Stimulated activated CD8-positive, alpha-beta memory T cell treated with anti-CD3 and anti-CD28 coated beads, Interleukin-2, amount 100 ng/mL, for 1 hour (primary cell): ENCODE data around the gene CYFIP1.

Experiments used
- DNase-seq, 2 donors: peaks; one replicate each; pipeline ENCODE4 v3.0.0-alpha.2; 2020; ENCODE audit warnings: low read depth in 2 of 2

The CYFIP1 gene

DNA sequence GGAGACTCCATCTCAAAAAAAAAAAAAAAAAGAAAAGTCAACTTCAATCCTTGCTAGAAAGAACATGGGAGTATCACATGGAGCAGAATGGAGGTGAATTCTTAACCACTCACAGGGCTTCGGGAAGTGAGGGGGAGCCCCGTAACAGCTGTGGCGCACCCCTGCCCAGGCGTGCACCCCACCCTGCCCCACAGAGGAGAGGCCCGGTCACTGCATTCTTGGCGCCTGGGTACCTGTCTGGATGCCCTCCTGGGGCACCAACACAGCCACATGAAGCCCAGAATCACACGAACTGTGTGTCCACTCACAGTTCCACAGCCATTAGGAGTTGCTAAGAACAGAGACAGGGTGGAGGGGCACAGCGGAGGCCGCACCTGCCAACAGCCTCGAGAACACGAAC, 89.9 kb downstream of the CYFIP1 start:
- no peak for DNase-seq

DNA sequence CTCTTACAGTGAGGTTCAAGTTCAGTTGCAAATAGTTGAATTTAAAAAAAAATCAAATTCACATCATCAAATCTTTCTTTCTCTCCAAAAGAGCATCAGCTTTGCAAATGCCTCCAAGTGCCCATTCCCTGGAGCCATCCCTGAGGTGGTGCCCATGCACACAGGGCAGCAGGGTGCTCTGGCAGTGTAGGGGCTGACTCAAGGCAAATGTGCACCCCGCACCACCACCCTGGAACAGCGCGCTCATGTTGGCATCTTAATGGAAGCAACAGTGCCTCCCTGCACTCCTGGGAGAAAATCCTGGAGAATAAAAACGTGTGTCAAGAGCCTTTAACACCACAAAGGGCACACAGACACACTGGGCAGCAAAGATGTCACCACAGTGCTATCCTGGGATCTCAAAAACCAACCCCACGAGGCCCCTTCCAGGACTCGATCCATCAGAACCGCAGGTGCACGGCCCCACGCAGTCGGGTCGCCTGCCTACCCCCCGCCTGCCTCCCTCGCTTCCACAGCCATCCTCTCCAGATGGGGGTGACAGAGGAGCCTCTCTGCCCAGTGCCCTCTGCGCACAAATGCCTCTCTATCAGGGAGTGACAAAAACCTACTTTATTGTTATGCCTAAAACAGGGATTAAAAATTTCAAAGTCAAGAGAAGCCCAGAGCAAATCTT, 90.9 kb downstream of the CYFIP1 start:
- no peak for DNase-seq

DNA sequence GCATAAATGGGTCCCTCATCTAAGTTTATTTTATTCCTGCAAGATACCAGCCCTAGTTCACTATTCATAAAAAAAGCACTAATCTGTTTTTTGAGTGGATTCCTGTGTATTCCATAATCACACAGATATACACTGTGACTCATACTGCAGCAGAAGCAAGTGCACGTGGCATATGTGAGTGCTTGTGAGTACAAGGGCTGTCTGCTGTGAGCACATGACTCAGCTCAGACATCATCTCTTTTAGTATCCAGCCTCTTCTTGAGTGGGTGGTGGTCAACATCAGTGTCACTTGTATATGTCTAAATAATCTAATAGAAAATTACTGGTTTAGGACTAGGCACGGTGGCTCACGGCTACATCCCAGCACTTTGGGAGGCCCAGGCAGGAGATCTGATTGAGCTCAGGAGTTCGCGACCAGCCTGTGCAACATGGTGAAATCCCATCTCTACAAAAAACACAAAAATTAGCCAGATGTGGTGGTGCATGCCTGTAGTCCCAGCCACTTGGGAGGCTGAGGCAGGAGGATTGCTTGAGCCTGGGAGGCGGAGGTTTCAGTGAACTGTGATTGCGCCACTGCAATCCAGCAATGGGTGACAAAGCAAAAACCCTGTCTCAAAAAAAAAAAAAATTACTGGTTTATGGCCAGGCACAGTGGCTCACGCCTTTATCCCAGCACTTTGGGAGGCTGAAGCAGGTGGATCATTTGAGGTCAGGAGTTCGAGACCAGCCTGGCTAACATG, 91.9 kb downstream of the CYFIP1 start:
- no peak for DNase-seq

DNA sequence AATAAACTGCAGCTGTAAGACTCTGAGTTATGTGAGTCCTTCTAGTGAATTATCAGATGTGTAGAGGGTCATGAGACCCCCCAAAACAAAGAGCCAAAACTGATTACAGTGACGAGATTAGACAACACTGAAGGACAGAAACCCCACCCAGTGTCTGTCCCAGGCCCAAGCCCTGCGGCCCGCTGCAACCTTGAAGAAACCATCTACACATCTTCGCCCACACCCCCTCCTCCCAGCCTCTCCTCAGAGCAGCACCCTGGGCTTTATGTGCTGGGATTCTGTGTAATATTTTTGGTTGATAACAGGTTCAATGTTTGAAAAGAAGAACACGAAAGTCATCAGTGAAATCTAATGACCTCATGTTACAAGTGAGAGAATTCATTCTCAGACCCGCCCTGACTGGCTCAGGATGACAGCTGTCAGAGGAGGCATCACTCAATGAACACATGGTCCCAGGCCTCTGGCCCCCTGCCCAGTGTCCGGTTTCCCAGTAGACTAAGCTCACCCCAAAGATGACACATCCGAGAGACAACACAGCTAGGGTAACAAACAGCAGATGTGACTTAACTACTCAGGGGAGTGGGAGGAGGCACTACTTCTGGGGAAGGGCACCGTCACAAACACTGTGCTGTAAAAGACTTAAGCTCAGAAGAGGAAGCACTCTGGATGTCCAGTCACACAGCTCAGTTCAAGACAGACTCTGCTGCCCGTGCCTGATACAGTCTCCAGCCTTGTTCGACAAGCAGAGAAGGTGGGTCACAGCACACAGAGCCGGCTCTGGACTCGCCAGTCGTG, 92.8 kb downstream of the CYFIP1 start:
- no peak for DNase-seq

DNA sequence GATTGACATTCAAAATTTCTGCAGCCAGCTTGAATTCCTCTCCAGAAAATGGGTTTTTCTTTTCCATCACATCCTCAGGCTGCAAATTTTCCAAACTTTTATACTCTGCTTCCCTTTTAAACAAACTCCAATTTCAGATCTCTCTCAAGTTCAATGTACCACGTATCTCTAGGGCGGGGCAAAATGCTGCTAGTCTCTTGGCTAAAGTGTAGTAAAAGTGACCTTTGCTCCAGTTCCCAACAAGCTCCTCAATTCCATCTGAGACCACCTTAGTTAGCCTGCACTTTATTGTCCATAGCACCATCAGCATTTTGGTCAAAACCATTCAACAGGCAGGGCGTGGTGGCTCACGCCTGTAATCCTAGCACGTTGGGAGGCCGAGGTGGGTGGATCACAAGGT, 95.0 kb downstream of the CYFIP1 start:
- no peak for DNase-seq

DNA sequence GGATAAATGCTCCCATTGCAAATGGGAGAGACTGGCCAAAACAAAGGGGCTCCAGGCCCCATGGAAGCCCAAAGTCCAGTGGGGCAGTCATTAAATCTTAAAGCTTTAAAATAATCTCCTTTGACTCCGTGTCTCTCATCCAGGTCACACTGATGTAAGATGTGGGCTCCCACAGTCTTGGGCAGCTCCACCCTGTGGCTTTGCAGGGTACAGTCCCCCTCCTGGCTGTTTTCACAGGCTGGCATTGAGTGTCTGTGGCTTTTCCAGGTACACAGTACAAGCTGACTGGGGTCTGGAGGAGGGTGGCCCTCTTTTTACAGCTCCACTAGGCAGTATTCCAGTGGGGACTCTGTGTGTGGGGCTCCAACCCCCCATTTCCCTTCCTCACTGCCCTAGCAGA, 95.8 kb downstream of the CYFIP1 start:
- DNase-seq, result no peak

DNA sequence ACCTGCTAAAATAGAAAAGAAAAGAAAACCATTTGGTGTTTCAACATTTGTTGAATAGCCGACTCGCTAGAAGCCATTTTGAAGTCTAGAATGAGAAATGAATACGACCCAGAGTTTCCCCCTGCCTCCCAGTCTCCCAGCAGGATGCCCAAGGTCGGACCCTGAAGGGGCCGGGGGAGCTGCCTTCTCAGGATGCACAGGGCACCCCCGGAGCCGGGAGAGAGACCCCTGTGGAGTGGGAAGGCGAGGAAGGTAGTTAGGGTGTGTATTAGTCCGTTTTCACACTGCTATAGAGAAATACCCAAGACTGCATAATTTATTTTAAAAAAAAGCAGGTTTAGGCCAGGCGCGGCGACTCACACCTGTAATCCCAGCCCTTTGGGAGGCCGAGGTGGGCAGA, 97.0 kb downstream of the CYFIP1 start:
- DNase-seq, result no peak

DNA sequence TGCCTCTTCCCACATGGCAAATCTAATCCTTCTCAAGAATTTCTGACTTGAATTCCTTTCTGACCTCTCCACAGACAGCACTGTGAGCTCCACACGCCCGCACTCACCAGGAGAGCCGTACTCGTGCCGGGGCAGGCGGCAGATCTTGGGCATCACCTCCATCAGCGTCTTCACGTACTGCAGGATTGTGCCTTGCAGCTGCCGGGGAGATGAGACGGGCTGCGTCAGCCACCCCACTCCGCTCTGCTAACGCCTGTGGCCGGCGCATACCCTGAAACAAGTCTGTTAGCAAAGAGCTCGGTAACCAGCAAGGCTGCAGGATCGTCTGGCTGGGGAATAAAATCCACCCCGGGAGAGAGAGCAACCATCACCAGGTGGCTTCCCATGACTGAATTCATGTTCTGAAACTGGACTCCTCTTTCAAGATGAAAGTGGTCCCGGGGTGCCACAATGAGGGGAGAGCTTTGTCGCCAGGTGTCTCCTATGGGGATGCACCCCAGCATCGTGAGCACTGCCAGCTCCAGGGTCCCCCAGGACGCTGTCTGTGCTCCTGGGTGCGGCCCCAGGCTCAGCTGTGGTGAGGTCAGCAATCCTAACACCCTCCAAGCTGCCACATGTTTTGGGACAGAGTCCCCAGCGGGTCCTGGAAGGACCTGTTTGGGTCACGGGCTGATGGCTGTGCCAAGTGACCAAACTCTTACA, 98.3 kb downstream of the CYFIP1 start:
- DNase-seq, result no peak

DNA sequence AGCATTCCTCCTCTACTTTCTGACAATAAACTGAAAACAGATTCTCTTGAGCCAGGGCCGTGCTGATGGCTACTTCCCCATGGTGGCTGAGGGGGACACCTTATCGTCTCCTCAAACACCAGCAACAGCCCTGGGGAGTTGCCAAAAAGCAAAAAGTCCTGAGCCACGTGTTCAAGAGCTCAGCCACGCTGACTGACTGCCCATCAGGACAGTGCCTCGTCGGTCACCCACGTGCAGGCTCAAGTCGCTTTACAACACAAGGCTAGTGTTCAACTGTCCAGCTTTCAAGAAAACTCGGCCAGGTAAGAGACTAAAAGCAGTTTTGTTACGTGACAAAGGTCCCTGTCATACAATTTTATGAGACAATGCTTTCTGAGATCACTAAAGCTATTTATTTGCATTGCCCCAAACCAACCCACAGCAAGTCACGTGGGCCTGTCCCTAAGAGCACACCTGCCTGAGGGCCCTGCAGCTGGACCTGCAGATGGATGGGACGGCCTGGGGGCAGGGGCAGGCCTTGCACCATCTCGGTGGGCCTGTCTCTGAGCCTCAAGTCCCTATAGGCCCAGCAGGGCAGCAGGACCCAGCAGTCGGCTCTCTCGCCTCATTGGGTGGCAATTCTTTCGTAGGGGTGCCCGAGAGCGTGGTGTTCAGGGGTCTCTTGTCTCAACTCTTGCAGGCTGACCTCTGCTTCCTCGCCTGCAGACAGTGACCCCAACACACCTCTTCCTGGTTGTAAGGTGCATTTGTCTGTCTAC, 99.0 kb downstream of the CYFIP1 start:
- no peak for DNase-seq

DNA sequence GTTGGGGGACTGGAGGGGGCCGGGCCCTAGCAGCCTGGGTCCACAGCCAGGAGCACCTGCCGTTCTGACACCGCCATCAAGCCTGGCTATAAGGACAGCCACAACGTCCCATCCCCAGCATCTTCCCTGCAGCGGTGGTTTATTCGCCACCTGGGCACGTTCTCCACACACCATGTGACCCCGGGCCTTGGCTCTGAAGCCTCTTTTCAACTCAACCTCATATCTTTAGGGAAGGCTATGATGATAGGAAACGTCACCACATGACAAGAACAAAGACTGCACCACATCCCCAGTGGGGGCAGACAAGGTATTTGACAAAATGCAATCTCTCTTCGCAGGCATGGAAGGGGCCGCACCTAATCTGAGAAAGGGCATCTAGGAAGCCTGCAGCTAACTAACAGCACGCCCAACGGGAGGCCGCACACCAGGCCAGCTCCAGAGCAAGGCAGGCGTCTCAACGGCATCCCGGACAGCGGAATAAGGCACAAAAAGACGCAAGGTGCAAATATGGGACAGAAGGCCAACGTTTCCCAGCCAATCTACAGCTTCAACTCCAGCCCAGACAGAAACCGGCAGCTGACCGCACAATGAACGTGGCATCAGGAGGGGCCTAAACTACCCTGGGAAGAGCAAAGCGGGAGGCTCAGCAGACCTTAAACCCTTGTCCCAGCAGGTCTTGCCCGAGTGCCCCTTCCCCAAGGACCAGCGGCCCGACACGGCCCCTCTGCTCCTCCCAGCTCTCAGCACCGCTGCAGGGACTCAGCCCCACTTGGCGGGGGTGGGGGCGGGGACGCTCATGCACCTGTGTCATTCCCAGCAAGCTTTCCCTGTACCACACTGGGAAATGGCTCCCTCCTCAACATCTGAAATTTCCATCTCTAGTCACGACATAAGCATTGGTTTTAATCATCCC, 99.8 kb downstream of the CYFIP1 start:
- DNase-seq, result no peak

DNA sequence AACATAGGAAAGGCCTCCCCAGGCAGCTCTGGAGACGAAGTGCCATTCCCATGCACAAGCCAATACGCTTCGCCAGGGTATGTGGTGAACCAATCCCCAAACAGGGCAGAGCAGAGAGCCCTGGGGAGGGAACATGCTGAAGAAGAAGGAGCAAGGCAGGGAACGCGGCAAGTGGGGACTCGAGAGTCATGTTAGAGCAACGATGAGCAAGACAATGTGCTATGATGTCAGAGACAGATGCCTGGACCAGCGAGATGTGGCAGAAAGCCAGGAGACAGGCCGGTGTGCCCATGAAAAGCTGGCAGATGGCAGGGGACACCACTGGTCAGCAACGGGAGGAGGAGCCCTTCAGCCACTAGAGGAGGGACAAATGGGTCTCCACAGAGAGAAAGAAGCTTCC, 102.1 kb downstream of the CYFIP1 start:
- no peak for DNase-seq

DNA sequence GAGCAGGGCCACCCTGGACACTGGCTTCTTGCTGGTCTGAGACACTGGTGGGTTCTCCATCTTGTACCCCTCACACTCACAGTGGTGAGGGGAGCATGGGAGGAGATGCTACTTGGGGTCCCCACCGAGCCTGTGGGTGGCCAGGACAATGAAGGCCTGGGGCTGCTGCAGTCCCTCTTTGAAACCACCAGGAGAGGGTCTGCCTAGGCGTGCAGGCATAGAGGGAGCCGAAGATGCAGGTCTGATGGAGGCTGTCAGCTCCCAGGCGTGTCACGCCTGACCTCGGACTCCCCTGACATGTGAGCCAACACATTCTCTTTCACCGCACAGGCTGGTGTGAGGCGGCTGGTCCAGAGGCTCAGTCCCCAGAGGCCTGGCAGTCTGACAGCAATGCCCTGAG, 102.6 kb downstream of the CYFIP1 start:
- no peak for DNase-seq

DNA sequence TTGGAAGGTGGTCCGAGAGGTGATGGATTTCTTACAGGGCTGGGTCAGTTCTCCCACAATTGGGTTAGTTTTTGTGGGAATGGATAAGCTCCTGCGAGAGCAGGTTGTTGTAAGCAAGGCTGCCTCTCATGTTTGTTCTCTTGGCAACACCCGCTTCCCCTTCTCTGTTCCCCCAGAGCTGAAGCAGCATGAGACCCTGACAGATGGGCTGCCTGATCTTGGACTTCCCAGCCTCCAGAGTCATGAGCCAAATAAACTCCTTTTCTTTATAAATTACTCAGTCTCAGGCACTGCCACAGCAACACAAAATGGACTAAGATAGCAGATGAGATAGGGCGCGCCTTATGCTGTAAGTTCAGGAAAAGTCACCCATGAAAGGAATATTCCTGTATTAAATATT, 103.1 kb downstream of the CYFIP1 start:
- DNase-seq, result no peak

DNA sequence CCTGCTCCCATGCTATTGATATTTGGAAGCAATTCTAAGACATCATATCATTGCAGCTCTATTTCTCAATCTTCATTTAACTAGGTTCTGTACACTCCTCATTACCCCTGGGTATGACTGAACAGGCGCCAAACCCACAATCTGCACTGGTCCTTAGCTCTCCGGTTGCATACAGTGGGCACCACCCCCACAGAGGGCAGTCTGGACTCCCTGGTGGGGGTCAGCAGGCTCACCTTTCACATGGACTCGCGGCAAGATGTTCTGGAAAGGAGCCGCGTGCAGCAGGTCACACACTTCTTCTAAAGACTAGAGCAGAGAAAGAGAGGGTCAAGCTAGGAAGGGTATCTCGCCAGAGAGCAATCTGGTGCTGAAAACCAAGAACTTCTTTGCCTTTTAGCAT, 105.2 kb downstream of the CYFIP1 start:
- DNase-seq, result no peak

DNA sequence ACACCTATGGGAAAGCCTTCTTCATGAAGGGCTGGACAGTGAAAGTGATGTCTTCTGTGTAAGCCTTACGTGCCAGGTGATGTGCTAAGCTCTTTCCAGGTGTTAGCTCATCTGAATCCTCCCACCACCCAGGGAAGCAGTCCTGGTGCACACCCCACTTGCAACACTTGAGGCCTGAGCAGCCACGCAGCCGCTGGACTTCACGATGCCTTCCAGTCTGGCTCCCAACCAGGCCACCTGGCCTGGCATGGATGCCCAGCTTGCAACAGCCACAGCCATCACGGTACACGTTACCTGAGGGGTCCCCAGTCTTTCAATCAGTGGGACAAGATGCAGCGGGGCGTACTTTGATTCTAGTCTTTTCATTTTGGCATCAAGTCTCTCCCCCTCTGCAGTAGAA, 105.9 kb downstream of the CYFIP1 start:
- DNase-seq, result no peak

DNA sequence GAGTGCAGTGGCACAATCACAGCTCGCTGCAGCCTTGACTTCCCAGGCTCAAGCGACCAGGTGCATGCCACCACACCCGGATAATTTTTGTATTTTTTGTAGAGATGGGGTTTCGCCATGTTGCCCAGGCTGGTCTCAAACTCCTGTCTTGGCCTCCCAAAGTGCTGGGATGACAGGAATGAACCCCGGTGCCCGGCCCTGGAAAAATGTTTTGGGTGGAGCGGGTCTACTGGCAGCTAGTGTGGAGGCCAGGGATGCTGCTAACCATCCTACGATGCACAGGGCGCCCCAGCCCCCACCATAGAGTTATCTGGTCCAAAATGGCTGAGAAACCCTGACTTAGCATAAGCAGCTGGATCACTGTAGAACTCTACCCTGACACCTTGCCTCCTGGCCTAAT, 106.3 kb downstream of the CYFIP1 start:
- DNase-seq, result no peak

DNA sequence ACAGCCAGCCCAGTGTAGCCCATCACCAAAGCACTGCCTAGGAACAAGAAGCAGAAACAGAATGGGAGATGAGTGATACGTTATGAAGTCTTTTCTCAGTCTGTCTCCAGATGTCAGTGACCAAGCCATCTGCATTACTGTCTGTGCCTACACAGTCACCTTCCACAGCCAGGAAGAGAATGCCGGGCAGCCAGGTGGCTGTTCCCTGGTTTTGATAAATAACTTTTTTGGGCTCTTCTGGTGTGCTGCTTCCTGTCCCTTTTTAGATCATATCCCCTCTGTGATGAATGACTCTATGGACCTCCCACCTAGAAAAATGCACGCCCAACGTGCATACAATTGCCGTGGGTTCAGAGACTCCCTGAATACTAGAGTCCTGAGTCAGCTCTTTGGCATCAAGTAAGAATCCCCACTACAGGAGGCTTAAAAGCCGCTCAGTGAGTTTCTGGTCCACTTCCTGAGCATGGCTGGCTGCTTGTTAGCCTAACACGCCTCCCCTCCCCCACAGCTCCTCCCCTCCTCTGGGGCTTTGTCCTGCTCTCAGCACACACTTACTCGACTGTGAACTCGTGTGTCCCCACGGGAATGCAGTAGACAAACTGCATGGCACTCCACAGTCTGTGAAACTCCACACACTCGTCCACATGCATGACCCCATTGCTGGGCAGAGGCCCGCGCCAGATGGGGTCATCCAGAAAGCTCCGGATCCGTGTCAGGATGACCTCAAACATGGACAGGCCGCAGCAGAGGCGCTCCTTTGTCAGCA, 107.0 kb downstream of the CYFIP1 start:
- no peak for DNase-seq

DNA sequence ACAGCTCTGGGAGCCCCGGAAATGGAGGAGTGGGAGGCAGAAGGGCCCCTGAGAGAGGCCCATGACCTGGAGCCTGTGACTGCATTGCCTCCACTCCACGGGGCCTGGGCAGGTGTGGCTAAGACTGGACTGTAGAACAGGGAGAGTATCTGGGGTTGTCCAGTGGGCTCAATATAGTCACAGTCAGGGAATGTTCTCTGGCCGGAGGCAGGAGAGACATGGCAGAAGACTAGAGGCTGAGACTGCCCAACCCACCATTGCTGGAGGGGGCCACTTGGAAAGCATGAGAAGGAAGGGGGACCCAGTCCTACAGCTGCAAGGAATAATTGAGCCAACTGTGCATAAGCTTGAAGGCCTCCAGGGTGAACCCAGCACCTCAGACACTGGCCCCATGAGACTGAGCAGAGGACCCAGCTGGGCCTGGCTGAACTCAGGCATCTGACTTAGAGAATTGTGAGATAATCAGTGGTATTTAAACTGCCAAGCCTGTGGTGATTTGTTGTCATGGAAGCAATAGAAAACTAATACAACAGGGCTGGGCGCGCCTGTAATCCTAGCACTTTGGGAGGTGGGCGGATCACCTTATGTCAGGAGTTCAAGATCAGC, 108.6 kb downstream of the CYFIP1 start:
- DNase-seq, result no peak

DNA sequence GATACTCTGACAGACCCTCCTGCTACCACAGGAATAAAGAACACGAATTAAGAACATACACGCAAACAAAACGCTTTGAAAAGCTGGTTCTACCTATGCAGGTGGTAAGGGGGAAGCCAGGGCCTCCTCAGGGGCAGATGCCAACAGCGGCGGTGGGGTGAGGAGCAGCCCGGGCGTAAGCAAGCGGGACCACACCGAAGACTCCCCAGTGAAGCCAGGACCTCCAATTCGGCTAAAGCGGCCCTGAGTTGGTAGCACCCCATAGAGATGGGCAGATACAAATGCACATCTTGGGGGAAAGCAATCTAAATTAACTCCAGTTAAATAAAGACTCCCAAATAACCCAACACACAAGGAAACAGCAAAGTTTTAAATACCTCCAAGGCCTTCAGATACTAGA, 109.3 kb downstream of the CYFIP1 start:
- DNase-seq, result no peak
